Measurements from ENCODE around the gene CYB5A.

CYB5A gene

GRCh38 chr18:74203811-74204210, 88.0 kb downstream of the CYB5A start:
- no peak for DNase-seq

All from CD4-positive, alpha-beta T cell treated with Interferon alpha-2 for 1 hour (primary cell).